ENCODE results near the gene PRDM15.
"Not testable (repeated sequence)": the region's sequence is repeated elsewhere in the genome, so short reads cannot be mapped to it uniquely, and the experiment has no call there.

Gene PRDM15

GRCh38 chr21:41805643-41806042 is 73.5 kb downstream of the PRDM15 start:
- DNase-seq (ENCODE audit: low read depth), result no peak

GRCh38 chr21:41805038-41805437 is 74.1 kb downstream of the PRDM15 start:
- DNase-seq (ENCODE audit: low read depth), result no peak

- DNase-seq (ENCODE audit: low read depth), result no peak
Measured at GRCh38 chr21:41804381-41804780, 74.8 kb downstream of the PRDM15 start.

GRCh38 chr21:41803316-41803715 is 75.8 kb downstream of the PRDM15 start:
- DNase-seq (ENCODE audit: low read depth), result no peak

GRCh38 chr21:41802684-41803083 is 76.5 kb downstream of the PRDM15 start:
- DNase-seq (ENCODE audit: low read depth), result no peak

- DNase-seq (ENCODE audit: low read depth), result no peak
Measured at GRCh38 chr21:41802198-41802584, 77.0 kb downstream of the PRDM15 start.

- no peak for DNase-seq (ENCODE audit: low read depth)
Measured at GRCh38 chr21:41801321-41802197, 77.6 kb downstream of the PRDM15 start.

- no peak for DNase-seq (ENCODE audit: low read depth)
Measured at GRCh38 chr21:41800425-41801320, 78.5 kb downstream of the PRDM15 start.

- DNase-seq (ENCODE audit: low read depth), result no peak
Measured at GRCh38 chr21:41799763-41800162, 79.4 kb downstream of the PRDM15 start.

- no peak for DNase-seq (ENCODE audit: low read depth)
Measured at GRCh38 chr21:41798326-41798725, 80.8 kb downstream of the PRDM15 start.

GRCh38 chr21:41796476-41797080 is 82.6 kb downstream of the PRDM15 start:
- no peak for DNase-seq (ENCODE audit: low read depth)

- no peak for DNase-seq (ENCODE audit: low read depth)
Measured at GRCh38 chr21:41795726-41796125, 83.4 kb downstream of the PRDM15 start.

GRCh38 chr21:41794600-41794999 is 84.5 kb downstream of the PRDM15 start:
- no peak for DNase-seq (ENCODE audit: low read depth)

GRCh38 chr21:41792711-41793110 is 86.4 kb downstream of the PRDM15 start:
- DNase-seq (ENCODE audit: low read depth), result no peak

GRCh38 chr21:41786509-41786987 is 92.6 kb downstream of the PRDM15 start:
- no peak for DNase-seq (ENCODE audit: low read depth)

GRCh38 chr21:41785262-41785661 is 93.9 kb downstream of the PRDM15 start:
- not testable (repeated sequence) for DNase-seq (ENCODE audit: low read depth)

- no peak for DNase-seq (ENCODE audit: low read depth)
Measured at GRCh38 chr21:41784456-41785102, 94.6 kb downstream of the PRDM15 start.

- DNase-seq (ENCODE audit: low read depth), result peak; percentile 51
Measured at GRCh38 chr21:41783476-41784180, 95.5 kb downstream of the PRDM15 start.

- DNase-seq (ENCODE audit: low read depth), result no peak
Measured at GRCh38 chr21:41781050-41781410, 98.1 kb downstream of the PRDM15 start.

- no peak for DNase-seq (ENCODE audit: low read depth)
Measured at GRCh38 chr21:41780337-41781049, 98.7 kb downstream of the PRDM15 start.

GRCh38 chr21:41779659-41780058 is 99.5 kb downstream of the PRDM15 start:
- DNase-seq (ENCODE audit: low read depth), result no peak
